Measurements from ENCODE around the gene TH.

Gene TH

GRCh38 chr11:2172676-2173075, 1.1 kb upstream of the TH start:
- Histone ChIP-seq H3K9me3 (ENCODE audit: low read length) (no peaks in the 10 kb centered on the region), H3K27me3 (ENCODE audit: insufficient read depth, low read length) (peaks cover 8% of the 10 kb centered on the region; the same call in 1 of the 2 replicates), H3K36me3 (ENCODE audit: insufficient read depth, low read length) (no peaks in the 10 kb centered on the region), H3K4me2 (ENCODE audit: low read length) (no peak overlapping the region), H3K4me3 (ENCODE audit: low read depth, low read length, poor library complexity, severe bottlenecking) (no peak overlapping the region), H3K27ac (ENCODE audit: low read depth, low read length, poor library complexity, severe bottlenecking) (no peak overlapping the region), H3K79me2 (ENCODE audit: insufficient read depth, low read length) (no peaks in the 10 kb centered on the region), H3K9ac (ENCODE audit: low read length) (no peak overlapping the region), H3F3A (ENCODE audit: insufficient read depth, low read length) (no peaks in the 10 kb centered on the region), H3K9me2 (ENCODE audit: low read depth, low read length) (no peaks in the 10 kb centered on the region), H2AFZ (ENCODE audit: low read length) (no peak overlapping the region), H4K20me1 (ENCODE audit: insufficient read depth, low read length) (no peaks in the 10 kb centered on the region), H3K4me1 (ENCODE audit: insufficient read depth, low read length, severe bottlenecking) (no peaks in the 10 kb centered on the region)
- TF ChIP-seq EZH2 (IDR thresholded peaks at IDR 0.05; ENCODE audit: borderline replicate concordance, low read length), result no peak
- TF ChIP-seq CTCF (IDR thresholded peaks at IDR 0.05; ENCODE audit: low read length), result no peak

DNA sequence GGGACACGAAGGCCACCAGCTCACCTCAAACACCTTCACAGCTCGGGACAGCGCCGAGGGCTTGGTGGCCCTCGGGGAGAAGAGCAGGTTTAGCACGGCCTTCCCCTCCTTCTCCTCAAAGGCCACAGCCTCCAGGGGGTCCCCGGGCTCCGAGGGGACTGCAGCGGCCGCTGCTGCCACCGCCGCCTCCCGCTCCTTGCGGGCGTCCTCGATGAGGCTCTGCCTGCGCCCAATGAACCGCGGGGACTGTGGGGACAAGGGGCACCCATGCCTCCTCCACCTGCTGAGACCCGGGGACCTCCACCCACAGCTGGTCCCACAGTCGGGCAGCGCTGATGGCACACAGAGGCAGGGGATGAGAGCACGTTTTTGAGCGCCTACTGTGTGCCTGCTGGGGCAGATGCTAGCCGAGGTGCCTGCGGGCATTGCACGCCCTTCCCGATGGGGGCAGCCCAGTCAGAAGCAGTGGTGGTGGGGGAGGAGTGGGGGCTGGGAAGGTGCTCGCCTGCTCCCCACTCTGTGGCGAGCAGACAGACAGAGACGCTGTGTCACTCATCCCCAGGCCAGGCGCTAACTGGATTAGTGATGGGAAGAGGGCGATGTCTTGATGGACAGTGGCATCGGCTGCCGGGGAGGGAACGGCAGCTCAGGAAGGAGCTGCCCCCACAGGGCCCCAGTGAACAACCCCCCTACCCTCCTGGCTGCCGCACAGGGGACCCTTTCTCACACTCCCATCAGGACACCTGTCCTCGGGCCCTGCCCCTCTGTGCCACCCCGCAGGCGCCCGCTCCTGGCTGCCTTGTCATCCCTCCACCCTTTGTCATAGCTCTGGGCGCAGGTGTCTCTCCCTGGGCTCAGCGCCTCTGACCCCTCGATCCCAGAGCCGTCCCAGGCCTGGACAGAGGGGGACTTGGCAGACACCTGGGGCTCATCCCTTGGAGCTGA, 1.7 kb downstream of the TH start:
- H3K9me3 ChIP-seq (ENCODE audit: low read length), result no peaks in the 10 kb centered on the region
- no peaks in the 10 kb centered on the region for H3K36me3 ChIP-seq (ENCODE audit: insufficient read depth, low read length)
- no peaks in the 10 kb centered on the region for H3K9me2 ChIP-seq (ENCODE audit: low read depth, low read length)
- no peak overlapping the region for H3K4me3 ChIP-seq (ENCODE audit: low read depth, low read length, poor library complexity, severe bottlenecking)
- H3F3A ChIP-seq (ENCODE audit: insufficient read depth, low read length), result no peaks in the 10 kb centered on the region
- no peaks in the 10 kb centered on the region for H3K4me1 ChIP-seq (ENCODE audit: insufficient read depth, low read length, severe bottlenecking)
- TF ChIP-seq EZH2 (IDR thresholded peaks at IDR 0.05; ENCODE audit: borderline replicate concordance, low read length) (no peak), CTCF (IDR thresholded peaks at IDR 0.05; ENCODE audit: low read length) (no peak)
- H2AFZ ChIP-seq (ENCODE audit: low read length), result no peak overlapping the region
- no peak overlapping the region for H3K27ac ChIP-seq (ENCODE audit: low read depth, low read length, poor library complexity, severe bottlenecking)
- peaks cover 8% of the 10 kb centered on the region; the same call in 1 of the 2 replicates for H3K27me3 ChIP-seq (ENCODE audit: insufficient read depth, low read length)
- no peak overlapping the region for H3K4me2 ChIP-seq (ENCODE audit: low read length)
- no peaks in the 10 kb centered on the region for H3K79me2 ChIP-seq (ENCODE audit: insufficient read depth, low read length)
- H3K9ac ChIP-seq (ENCODE audit: low read length), result no peak overlapping the region
- H4K20me1 ChIP-seq (ENCODE audit: insufficient read depth, low read length), result no peaks in the 10 kb centered on the region

- H3K27ac ChIP-seq (ENCODE audit: low read depth, low read length, poor library complexity, severe bottlenecking), result no peak overlapping the region
- no peaks in the 10 kb centered on the region for H3K9me2 ChIP-seq (ENCODE audit: low read depth, low read length)
- no peaks in the 10 kb centered on the region for H3K4me1 ChIP-seq (ENCODE audit: insufficient read depth, low read length, severe bottlenecking)
- H3K4me3 ChIP-seq (ENCODE audit: low read depth, low read length, poor library complexity, severe bottlenecking), result no peak overlapping the region
- no peak overlapping the region for H2AFZ ChIP-seq (ENCODE audit: low read length)
- no peaks in the 10 kb centered on the region for H3K9me3 ChIP-seq (ENCODE audit: low read length)
- H3K79me2 ChIP-seq (ENCODE audit: insufficient read depth, low read length), result no peaks in the 10 kb centered on the region
- H3K36me3 ChIP-seq (ENCODE audit: insufficient read depth, low read length), result no peaks in the 10 kb centered on the region
- peaks cover under 1% of the 10 kb centered on the region; the same call in 1 of the 2 replicates for H3K27me3 ChIP-seq (ENCODE audit: insufficient read depth, low read length)
- no peaks in the 10 kb centered on the region for H3F3A ChIP-seq (ENCODE audit: insufficient read depth, low read length)
- no peak overlapping the region for H3K4me2 ChIP-seq (ENCODE audit: low read length)
- no peak for TF ChIP-seq EZH2 (IDR thresholded peaks at IDR 0.05; ENCODE audit: borderline replicate concordance, low read length)
- H3K9ac ChIP-seq (ENCODE audit: low read length), result no peak overlapping the region
- H4K20me1 ChIP-seq (ENCODE audit: insufficient read depth, low read length), result no peaks in the 10 kb centered on the region
These were observed 2.6 kb downstream of the TH start for GRCh38 chr11:2169005-2169378.
